Spleen (tissue), 11 donors: ENCODE data around the gene CAMK1D. TPM values are rescaled to one million over a fixed set of nuclear protein-coding genes. Genes with fewer than 3 reads are reported as not detected.
A peak's percentile ranks its signal among the peaks of the same experiment; 100 is the strongest.

Experiments
- DNase-seq: peaks from one replicate; pipeline ENCODE4 v3.0.0-alpha.2; 2020
- H3K27ac ChIP-seq, 8 donors: fragments of 200-600 bp; sonication (generic) in 7 of 8; 1 replicate in 4 of 8; 2 replicates in 4 of 8; pipeline versions ENCODE4 v1.5.0 to v1.8.0; 2016 to 2021; ENCODE audit warnings: inconsistent platforms in 4 of 8, mild to moderate bottlenecking in 4 of 8, moderate library complexity in 1 of 8
- H3K27me3 ChIP-seq, 7 donors: fragments of 200-600 bp; sonication (generic) in 6 of 7; replicated peaks in 1 of 7; 1 replicate in 4 of 7; 2 replicates in 3 of 7; pipeline versions ENCODE4 v1.5.0 to v1.8.0; 2016 to 2021; ENCODE audit warnings: inconsistent platforms in 3 of 7, mild to moderate bottlenecking in 1 of 7
- H3K36me3 ChIP-seq, 6 donors: fragments of 200-600 bp; sonication (generic) in 5 of 6; 1 replicate in 4 of 6; 2 replicates in 2 of 6; pipeline versions ENCODE4 v1.5.0 to v1.8.0; 2016 to 2021; ENCODE audit warnings: inconsistent platforms in 2 of 6
- H3K4me1 ChIP-seq, 6 donors: fragments of 200-600 bp; sonication (generic) in 5 of 6; 1 replicate in 3 of 6; 2 replicates in 3 of 6; pipeline versions ENCODE4 v1.5.0 to v1.8.0; 2016 to 2021; ENCODE audit warnings: inconsistent platforms in 3 of 6
- H3K4me3 ChIP-seq, 8 donors: fragments of 200-600 bp; sonication (generic) in 7 of 8; 1 replicate in 4 of 8; 2 replicates in 4 of 8; pipeline versions ENCODE4 v1.5.0 to v1.8.0; 2016 to 2021; ENCODE audit warnings: inconsistent platforms in 4 of 8, mild to moderate bottlenecking in 4 of 8, moderate library complexity in 2 of 8
- H3K9me3 ChIP-seq, 8 donors: fragments of 200-600 bp; sonication (generic) in 7 of 8; 1 replicate in 4 of 8; 2 replicates in 4 of 8; pipeline versions ENCODE4 v1.5.0 to v1.8.0; 2016 to 2021; ENCODE audit warnings: inconsistent platforms in 4 of 8
- POLR2A ChIP-seq, 3 donors: fragments of 450-650 bp; IDR thresholded peaks; one replicate each; pipeline ENCODE4 v1.5.1; 2017; ENCODE audit warnings: antibody characterized with exemption in 3 of 3, mild to moderate bottlenecking in 1 of 3
- POLR2AphosphoS5 ChIP-seq, 3 donors: sonication (generic); formaldehyde crosslinking; IDR thresholded peaks; one replicate each; pipeline ENCODE4 v1.5.1; 2017; ENCODE audit warnings: antibody characterized with exemption in 3 of 3
- WGBS, 5 donors: extraction: QIAGEN DNeasy Blood & Tissue Kit in 3 of 5; methylation state at CpG; one replicate each; pipeline versions ENCODE4 v1.1.5 to v1.1.7; 2013 to 2018; 5-methylcytosine and 5-hydroxymethylcytosine counted together
- intact Hi-C: fragments of 100-400 bp; cut with DNase I; formaldehyde crosslinking; loops from one replicate; pipeline ENCODE4 v1.15.0; 2023; ENCODE audit warnings: low total_unique reads
- polyA plus RNA-seq, 3 donors: library from polyadenylated mRNA; stranded (reverse); fragments of 200-250 nt; gene quantifications; one replicate each; pipeline ENCODE4 v1.2.1, GENCODE V29; 2013
- total RNA-seq, 7 donors: library from RNA; depleted of rRNA in 3 of 7; stranded (reverse); fragments of >200 nt in 3 of 7; fragmentation: NEBNext Ultra II Directional in 4 of 7; extraction: Animal tissue kit (Norgen Biotek cat#: 25700) in 4 of 7; gene quantifications; one replicate each; pipeline versions ENCODE4 v1.1.0 to v1.2.1, GENCODE V29; 2016 to 2021
- TF ChIP-seq, protein P1 (sequence below), 11 experiments: fragments of 200-600 bp in 7 of 11; fragments of 450-650 bp in 4 of 11; sonication (generic) in 4 of 11; IDR thresholded peaks in 8 of 11; conservative IDR thresholded peaks in 3 of 11; 1 replicate in 7 of 11; 2 replicates in 4 of 11; pipeline versions ENCODE4 v1.4.0 to v1.8.0; 2016 to 2021; ENCODE audit warnings: antibody characterized with exemption in 11 of 11, inconsistent platforms in 4 of 11, mild to moderate bottlenecking in 1 of 11
- donor health status: healthy with polysubstance abuse.
- donor health status: DM: no; HTN: no; CAD: no; lungs with moderate emphysema.
- donor health status: DM: no; HTN: no; CAD: no.
- donor health status: Bipolar disorder and iron deficiency.
- donor health status: healthy.
- donor health status: DM: no; HTN: no; CAD: no.
- donor health status: DM: yes; HTN: yes; CAD: no.

CAMK1D gene
- total and polyA plus RNA-seq, 10 donors: 6.8 to 34.5 (median 20.0) TPM

DNA sequence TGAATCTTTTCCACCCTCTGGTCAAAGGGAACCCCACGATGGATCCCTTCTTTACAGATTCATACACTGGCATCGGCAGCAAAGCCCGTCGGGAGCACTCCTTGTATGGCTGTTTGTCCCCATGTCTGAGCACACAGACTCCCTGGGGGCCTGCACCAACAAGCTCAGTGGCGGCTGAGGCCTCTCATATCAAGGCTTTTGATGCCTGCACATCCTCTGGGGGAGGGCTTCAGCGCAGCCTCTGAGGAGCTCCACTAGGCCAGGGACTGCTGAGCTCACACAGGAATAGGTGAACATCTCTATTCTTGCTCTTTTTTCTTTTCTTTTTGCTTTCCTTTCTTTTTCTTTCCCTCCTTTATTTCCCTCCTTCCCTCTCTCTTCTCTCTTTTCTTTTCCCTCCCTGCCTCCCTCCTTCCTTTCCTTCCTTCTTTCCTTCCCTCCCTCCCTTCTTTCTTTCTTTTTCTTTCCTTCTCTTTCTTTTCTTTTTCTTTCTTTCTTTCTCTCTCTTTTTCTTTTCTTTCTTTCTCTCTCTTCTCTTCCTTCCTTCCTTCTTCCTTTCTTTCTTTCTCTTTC, 477.5 kb downstream of the CAMK1D start:
- WGBS, 5 donors: 83 to 93% (median 90%) methylated on average over 6 of the region's 6 CpGs
- DNase-seq: peak; percentile 47
- intact Hi-C loops: no loop called here
- Histone ChIP-seq H3K9me3 (no peaks in the 10 kb centered on the region), H3K4me3 (no peak overlapping the region), H3K36me3 (peaks cover 0 to 78% (median 22%) of the 10 kb centered on the region in 6 donors), H3K27me3 (no peaks in the 10 kb centered on the region), H3K4me1 (no peaks in the 10 kb centered on the region), H3K27ac (no peak overlapping the region)
- TF ChIP-seq, protein P1, sequence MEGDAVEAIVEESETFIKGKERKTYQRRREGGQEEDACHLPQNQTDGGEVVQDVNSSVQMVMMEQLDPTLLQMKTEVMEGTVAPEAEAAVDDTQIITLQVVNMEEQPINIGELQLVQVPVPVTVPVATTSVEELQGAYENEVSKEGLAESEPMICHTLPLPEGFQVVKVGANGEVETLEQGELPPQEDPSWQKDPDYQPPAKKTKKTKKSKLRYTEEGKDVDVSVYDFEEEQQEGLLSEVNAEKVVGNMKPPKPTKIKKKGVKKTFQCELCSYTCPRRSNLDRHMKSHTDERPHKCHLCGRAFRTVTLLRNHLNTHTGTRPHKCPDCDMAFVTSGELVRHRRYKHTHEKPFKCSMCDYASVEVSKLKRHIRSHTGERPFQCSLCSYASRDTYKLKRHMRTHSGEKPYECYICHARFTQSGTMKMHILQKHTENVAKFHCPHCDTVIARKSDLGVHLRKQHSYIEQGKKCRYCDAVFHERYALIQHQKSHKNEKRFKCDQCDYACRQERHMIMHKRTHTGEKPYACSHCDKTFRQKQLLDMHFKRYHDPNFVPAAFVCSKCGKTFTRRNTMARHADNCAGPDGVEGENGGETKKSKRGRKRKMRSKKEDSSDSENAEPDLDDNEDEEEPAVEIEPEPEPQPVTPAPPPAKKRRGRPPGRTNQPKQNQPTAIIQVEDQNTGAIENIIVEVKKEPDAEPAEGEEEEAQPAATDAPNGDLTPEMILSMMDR (IDR thresholded peaks at IDR 0.05 in 8 of 11, conservative IDR thresholded peaks at IDR 0.05 in 3 of 11): no peak
- no peak for TF ChIP-seq POLR2A (IDR thresholded peaks at IDR 0.05)
- no peak for TF ChIP-seq POLR2AphosphoS5 (IDR thresholded peaks at IDR 0.05)

DNA sequence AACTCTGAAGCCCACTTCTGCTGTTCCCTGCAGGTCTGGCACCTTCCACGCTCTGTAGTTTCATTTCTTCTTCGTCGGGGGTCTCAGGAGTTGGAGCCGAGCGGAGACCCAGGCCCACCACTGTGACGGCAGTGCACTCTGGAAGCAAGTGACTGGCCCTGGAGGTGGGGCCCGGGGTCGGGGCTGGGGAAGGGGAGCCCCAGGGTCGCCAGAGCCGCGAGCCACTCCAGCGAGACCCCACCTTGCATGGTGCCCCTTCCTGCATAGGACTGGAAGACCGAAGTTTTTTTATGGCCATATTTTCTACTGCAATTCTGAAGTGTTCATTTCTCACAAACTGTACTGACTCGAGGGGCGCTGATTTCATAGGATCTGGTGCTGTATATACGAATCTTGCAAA, 479.4 kb downstream of the CAMK1D start:
- DNase-seq: peak; percentile 62
- Histone ChIP-seq H3K27me3 (no peaks in the 10 kb centered on the region), H3K27ac (no peak overlapping the region), H3K4me3 (no peak overlapping the region), H3K4me1 (no peaks in the 10 kb centered on the region), H3K36me3 (peaks cover 0 to 69% (median 22%) of the 10 kb centered on the region in 6 donors), H3K9me3 (no peaks in the 10 kb centered on the region)
- intact Hi-C loops: no loop called here
- TF ChIP-seq POLR2A (IDR thresholded peaks at IDR 0.05) (no peak), POLR2AphosphoS5 (IDR thresholded peaks at IDR 0.05) (no peak)
- TF ChIP-seq, protein P1 (IDR thresholded peaks at IDR 0.05 in 8 of 11, conservative IDR thresholded peaks at IDR 0.05 in 3 of 11): no peak
- 90 to 97% (median 95%) methylated on average over 12 to 16 of the region's 16 CpGs for WGBS, 5 donors

DNA sequence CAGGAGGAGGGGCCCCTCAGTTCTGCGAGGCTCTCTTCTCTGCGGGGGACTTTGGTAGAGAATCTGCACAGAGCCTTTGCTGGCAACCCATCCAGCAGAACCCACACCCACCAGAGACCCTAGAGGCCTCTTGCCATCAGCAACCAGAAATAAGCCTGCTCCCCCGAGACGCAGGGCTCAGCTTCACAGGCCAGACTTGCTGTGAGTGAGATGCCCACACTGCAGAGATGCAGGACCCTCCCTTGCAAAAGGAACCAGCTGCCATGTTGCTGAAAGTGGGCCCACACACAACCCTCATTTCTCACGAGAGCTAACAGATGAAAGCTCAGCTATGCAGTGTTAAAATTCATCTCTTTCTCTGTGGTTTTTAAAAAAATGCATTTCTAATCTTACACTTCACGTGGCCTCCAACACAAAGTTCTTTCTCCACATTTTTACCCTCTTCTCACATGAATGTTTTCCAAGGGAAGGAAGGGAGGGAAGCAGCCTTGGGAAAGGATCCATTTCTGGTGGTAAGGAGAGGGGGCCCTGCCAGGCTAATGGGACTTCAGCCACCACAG, 480.6 kb downstream of the CAMK1D start:
- no peak overlapping the region for H3K4me3 ChIP-seq
- no peaks in the 10 kb centered on the region for H3K27me3 ChIP-seq
- intact Hi-C loops: no loop called here
- no peak overlapping the region for H3K27ac ChIP-seq
- H3K36me3 ChIP-seq: peaks cover 0 to 58% (median 22%) of the 10 kb centered on the region in 6 donors
- peak; percentile 54 for DNase-seq
- TF ChIP-seq POLR2A (IDR thresholded peaks at IDR 0.05) (no peak), POLR2AphosphoS5 (IDR thresholded peaks at IDR 0.05) (no peak)
- TF ChIP-seq, protein P1 (IDR thresholded peaks at IDR 0.05 in 8 of 11, conservative IDR thresholded peaks at IDR 0.05 in 3 of 11): no peak
- 74 to 91% (median 85%) methylated on average over 6 of the region's 6 CpGs for WGBS, 5 donors
- H3K9me3 ChIP-seq: no peaks in the 10 kb centered on the region
- H3K4me1 ChIP-seq: no peaks in the 10 kb centered on the region

DNA sequence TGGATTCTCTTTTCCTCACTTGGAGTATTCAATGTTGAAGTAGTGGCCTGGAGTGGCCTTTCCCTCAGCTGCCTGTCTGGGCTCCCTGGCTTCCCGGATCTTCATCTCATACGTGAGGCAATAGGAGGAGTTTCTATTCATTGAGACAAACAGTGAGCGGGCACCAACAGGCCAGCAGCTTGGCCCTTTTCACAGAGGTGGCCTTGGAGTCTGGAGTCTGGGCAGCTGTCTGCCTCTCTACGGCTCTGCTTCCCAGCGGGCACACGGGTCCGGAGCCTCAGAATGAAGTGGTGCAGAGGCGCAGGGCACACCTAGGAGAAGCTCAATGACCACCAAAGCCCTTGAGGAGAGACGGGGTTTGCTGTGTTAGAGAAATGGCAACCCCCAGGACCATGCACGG, 482.7 kb downstream of the CAMK1D start:
- intact Hi-C loops: no loop called here
- Histone ChIP-seq H3K9me3 (no peaks in the 10 kb centered on the region), H3K4me1 (peaks cover 0 to 7% (median 0%) of the 10 kb centered on the region in 6 donors), H3K4me3 (no peak overlapping the region), H3K27me3 (no peaks in the 10 kb centered on the region), H3K36me3 (peaks cover 0 to 39% (median 8%) of the 10 kb centered on the region in 6 donors), H3K27ac (no peak overlapping the region)
- peak in 1 of 3 donors; percentile 17 for TF ChIP-seq POLR2AphosphoS5 (IDR thresholded peaks at IDR 0.05)
- TF ChIP-seq, protein P1 (IDR thresholded peaks at IDR 0.05 in 8 of 11, conservative IDR thresholded peaks at IDR 0.05 in 3 of 11): no peak
- WGBS, 5 donors: 92 to 98% (median 96%) methylated on average over 9 to 10 of the region's 10 CpGs
- peak; percentile 64 for DNase-seq
